HCT116 (cell line): ENCODE data around the gene PPP1CC. TPM values are rescaled to one million over a fixed set of nuclear protein-coding genes. Genes with fewer than 3 reads are reported as not detected.

Experiments used
- ATAC-seq: fragments of 200-7000 bp; cut with Tn5 transposase; 2 replicates; pipeline ENCODE4 v1.9.1; 2020; ENCODE audit warnings: mild to moderate bottlenecking, moderate library complexity
- BruUV-seq: library from RNA; stranded (reverse); fragments of 400-500 nt; replicated peaks from 2 replicates; lab custom pipeline; 2021; lab: Mats Ljungman, UMichigan
- CTCF ChIA-PET: fragments of 300-600 bp; sonication (Branson Sonifier 250); formaldehyde crosslinking; loops from one replicate; lab custom pipeline; 2021; ENCODE audit warnings: antibody characterized with exemption; lab: Charles Lee
- POLR2A ChIA-PET: fragments of 300-600, 350-600 bp; sonication (Branson Sonifier 250); formaldehyde crosslinking; loops from one replicate; lab custom pipeline; 2021; ENCODE audit warnings: antibody characterized with exemption; lab: Charles Lee
- RAD21 ChIA-PET, 2 experiments: fragments of 300-600 bp; sonication (Branson Sonifier 250); formaldehyde crosslinking; loops; one replicate each; lab custom pipeline; 2023; ENCODE audit warnings: low total read pairs in 2 of 2; ENCODE audit not compliant: uncharacterized antibody in 2 of 2, unreplicated experiment in 2 of 2, low non-redundant PET in 1 of 2; lab: Charles Lee
- DNase-seq: peaks from one replicate; pipeline ENCODE4 v3.0.0-alpha.2; 2010; ENCODE audit warnings: low read depth, low spot score
- H2AFZ ChIP-seq: fragments of 200-600 bp; shearing (Covaris generic), sonication (generic); 2 replicates; pipeline ENCODE4 v1.6.1; 2017; ENCODE audit warnings: low read depth, mixed run types, mixed read lengths, antibody characterized with exemption, low read length; ENCODE audit not compliant: poor library complexity, severe bottlenecking
- H3K27ac ChIP-seq: 2 replicates; pipeline ENCODE4 v1.5.1; 2012; ENCODE audit warnings: low read depth, low read length
- H3K27me3 ChIP-seq: fragments of 200-600 bp; sonication (generic); 2 replicates; pipeline ENCODE4 v1.6.1; 2016; ENCODE audit warnings: mixed run types, low read length, mixed read lengths; ENCODE audit not compliant: insufficient read depth
- H3K36me3 ChIP-seq, 2 experiments: fragments of 200-500 bp in 1 of 2; fragments of 200-600 bp in 1 of 2; sonication (Bioruptor generic) in 1 of 2; sonication (generic) in 1 of 2; 2 replicates each; pipeline versions ENCODE4 v1.5.1 to v1.6.1; 2014 to 2016; ENCODE audit warnings: low read length in 2 of 2, inconsistent platforms in 1 of 2, mixed read lengths in 1 of 2, mixed run types in 1 of 2; ENCODE audit not compliant: insufficient read depth in 2 of 2, control insufficient read depth in 1 of 2
- H3K4me1 ChIP-seq, 2 experiments: fragments of 200-600 bp in 1 of 2; sonication (generic) in 1 of 2; 2 replicates each; pipeline versions ENCODE4 v1.5.1 to v1.6.1; 2012 to 2017; ENCODE audit warnings: low read length in 2 of 2, inconsistent platforms in 1 of 2, mild to moderate bottlenecking in 1 of 2, mixed read lengths in 1 of 2, mixed run types in 1 of 2, moderate library complexity in 1 of 2; ENCODE audit not compliant: insufficient read depth in 2 of 2, control insufficient read depth in 1 of 2
- H3K4me2 ChIP-seq: fragments of 200-600 bp; sonication (generic); 2 replicates; pipeline ENCODE4 v1.6.1; 2017; ENCODE audit warnings: mixed run types, low read length, mixed read lengths
- H3K4me3 ChIP-seq, 2 experiments: fragments of 200-600 bp in 1 of 2; sonication (generic) in 1 of 2; replicated peaks in 1 of 2; 2 replicates each; pipeline ENCODE4 v1.5.1; 2011 to 2016; ENCODE audit warnings: low read length in 2 of 2, control low read depth in 1 of 2, low read depth in 1 of 2, mild to moderate bottlenecking in 1 of 2, mixed read lengths in 1 of 2, mixed run types in 1 of 2
- H3K79me2 ChIP-seq: fragments of 200-600 bp; sonication (generic); 2 replicates; pipeline ENCODE4 v1.6.1; 2017; ENCODE audit warnings: mild to moderate bottlenecking, mixed run types, low read length, moderate library complexity, mixed read lengths; ENCODE audit not compliant: insufficient read depth
- H3K9ac ChIP-seq: fragments of 200-600 bp; sonication (generic); 2 replicates; pipeline ENCODE4 v1.6.1; 2016; ENCODE audit warnings: low read length, mixed read lengths
- H3K9me2 ChIP-seq: fragments of 200-600 bp; sonication (generic), shearing (Covaris generic); 2 replicates; pipeline ENCODE4 v1.6.1; 2017; ENCODE audit warnings: mixed run types, mild to moderate bottlenecking, moderate library complexity; ENCODE audit not compliant: insufficient read depth
- H3K9me3 ChIP-seq, 2 experiments: fragments of 200-500 bp in 1 of 2; fragments of 200-600 bp in 1 of 2; sonication (Bioruptor generic) in 1 of 2; sonication (generic) in 1 of 2; 2 replicates each; pipeline ENCODE4 v1.6.1; 2014 to 2017; ENCODE audit warnings: low read length in 2 of 2, mixed read lengths in 2 of 2, inconsistent platforms in 1 of 2, low read depth in 1 of 2, mild to moderate bottlenecking in 1 of 2, mixed run types in 1 of 2, moderate library complexity in 1 of 2; ENCODE audit not compliant: control insufficient read depth in 1 of 2, insufficient read depth in 1 of 2
- H4K20me1 ChIP-seq: fragments of 200-600 bp; sonication (generic), shearing (Covaris generic); 2 replicates; pipeline ENCODE4 v1.6.1; 2017; ENCODE audit warnings: mixed run types, mild to moderate bottlenecking, moderate library complexity; ENCODE audit not compliant: insufficient read depth
- ATF3 ChIP-seq: IDR thresholded peaks from 2 replicates; pipeline ENCODE4 v1.6.1; 2012
- CBX3 ChIP-seq: IDR thresholded peaks from 2 replicates; pipeline ENCODE4 v1.6.1; 2012; ENCODE audit warnings: low read depth
- ELF1 ChIP-seq: IDR thresholded peaks from 2 replicates; pipeline ENCODE4 v1.6.1; 2012; ENCODE audit warnings: low read depth, borderline replicate concordance
- EZH2 ChIP-seq: fragments of 200-600 bp; sonication (generic); IDR thresholded peaks from 2 replicates; pipeline ENCODE4 v1.6.1; 2017; ENCODE audit warnings: antibody characterized with exemption, mixed run types
- EZH2phosphoT487 ChIP-seq: fragments of 200-600 bp; IDR thresholded peaks from 2 replicates; pipeline ENCODE4 v1.6.1; 2018; ENCODE audit warnings: antibody characterized with exemption, borderline replicate concordance
- FOSL1 ChIP-seq: IDR thresholded peaks from 2 replicates; pipeline ENCODE4 v1.6.1; 2012; ENCODE audit warnings: low read depth
- JUND ChIP-seq: IDR thresholded peaks from 2 replicates; pipeline ENCODE4 v1.6.1; 2012
- MAX ChIP-seq: IDR thresholded peaks from 2 replicates; pipeline ENCODE4 v1.6.1; 2012
- POLR2A ChIP-seq: IDR thresholded peaks from 2 replicates; pipeline ENCODE4 v1.7.0; 2011; ENCODE audit warnings: borderline replicate concordance; ENCODE audit not compliant: insufficient read depth, insufficient read length; ENCODE audit errors: extremely low read depth
- REST ChIP-seq: IDR thresholded peaks from 2 replicates; pipeline ENCODE4 v1.6.1; 2012; ENCODE audit warnings: low read depth
- SIN3A ChIP-seq: IDR thresholded peaks from 2 replicates; pipeline ENCODE4 v1.6.1; 2012; ENCODE audit warnings: low read depth
- TCF7L2 ChIP-seq: IDR thresholded peaks from 2 replicates; pipeline ENCODE4 v1.7.0; 2011; ENCODE audit warnings: borderline replicate concordance, inconsistent platforms; ENCODE audit not compliant: insufficient read depth, insufficient read length; ENCODE audit errors: extremely low read depth
- ZBTB33 ChIP-seq: IDR thresholded peaks from 2 replicates; pipeline ENCODE4 v1.6.1; 2011; ENCODE audit warnings: mild to moderate bottlenecking, low read length, moderate library complexity; ENCODE audit not compliant: insufficient replicate concordance; ENCODE audit errors: extremely low read depth
- ZNF274 ChIP-seq: fragments of 200-500 bp; sonication (Bioruptor generic); IDR thresholded peaks from 2 replicates; pipeline ENCODE4 v1.6.1; 2014; ENCODE audit warnings: mild to moderate bottlenecking, low read depth, low read length, inconsistent platforms
- intact Hi-C: fragments of 100-400 bp; cut with micrococcal nuclease; formaldehyde crosslinking; loops from 2 replicates; pipeline ENCODE4 v1.10.0; 2022
- total RNA-seq: library from RNA; stranded (reverse); gene quantifications from one replicate; pipeline ENCODE4 v1.2.1, GENCODE V29; 2021; ENCODE audit not compliant: unreplicated experiment

Gene PPP1CC
- total RNA-seq, 1 experiment from 2014 or later = 248 TPM

- Histone ChIP-seq H3K79me2 (no peaks in the 10 kb centered on the region), H3K4me1 (no peaks in the 10 kb centered on the region), H3K36me3 (no peaks in the 10 kb centered on the region), H3K4me2 (no peak overlapping the region), H3K9me3 (no peaks in the 10 kb centered on the region), H3K27ac (no peak overlapping the region), H4K20me1 (no peaks in the 10 kb centered on the region), H2AFZ (no peak overlapping the region), H3K4me3 (no peak overlapping the region), H3K9ac (no peak overlapping the region), H3K9me2 (no peaks in the 10 kb centered on the region), H3K27me3 (no peaks in the 10 kb centered on the region)
- ChIA-PET RAD21 (no interaction called here), POLR2A (no interaction called here), CTCF (no interaction called here)
- DNase-seq = no peak
- no peak for TF ChIP-seq FOSL1
- no TSS peak for BruUV-seq
- ATAC-seq = no peak
- intact Hi-C loops = no loop called here
These were observed 25.2 kb upstream of the PPP1CC start for GRCh38 chr12:110767863-110768262.

- Histone ChIP-seq H3K27me3 (no peaks in the 10 kb centered on the region), H3K4me1 (no peaks in the 10 kb centered on the region), H3K4me3 (no peak overlapping the region), H2AFZ (no peak overlapping the region), H3K27ac (no peak overlapping the region), H3K9ac (no peak overlapping the region), H3K9me3 (no peaks in the 10 kb centered on the region), H3K4me2 (no peak overlapping the region), H3K9me2 (no peaks in the 10 kb centered on the region), H3K79me2 (no peaks in the 10 kb centered on the region), H3K36me3 (no peaks in the 10 kb centered on the region), H4K20me1 (no peaks in the 10 kb centered on the region)
- POLR2A ChIA-PET = no interaction called here
- ATAC-seq (no peak), DNase-seq (no peak)
- CTCF ChIA-PET = no interaction called here
- RAD21 ChIA-PET = no interaction called here
- BruUV-seq = no TSS peak
- intact Hi-C loops = no loop called here
- TF ChIP-seq EZH2phosphoT487 (no peak), JUND (no peak), FOSL1 (no peak), MAX (no peak), ZBTB33 (no peak), ZNF274 (no peak), CBX3 (no peak), ATF3 (no peak), REST (no peak), SIN3A (no peak), POLR2A (no peak), EZH2 (no peak), TCF7L2 (no peak), ELF1 (no peak)
These were observed 23.8 kb upstream of the PPP1CC start for GRCh38 chr12:110766311-110767154.
